Heart right ventricle (tissue), 16 donors: ENCODE results near the gene NCAM2. TPM values are rescaled to one million over a fixed set of nuclear protein-coding genes. Genes with fewer than 3 reads are reported as not detected.

Experiments
- ATAC-seq, 8 donors: fragments of 200-7000 bp; cut with Tn5 transposase; one replicate each; pipeline ENCODE4 v1.9.1; 2020; ENCODE audit warnings: mild to moderate bottlenecking in 8 of 8, moderate library complexity in 8 of 8, moderate number of reproducible peaks in 1 of 8
- DNase-seq, 2 donors: peaks; one replicate each; pipeline ENCODE4 v3.0.0-alpha.2; 2020
- H3K27ac ChIP-seq, 10 donors: fragments of 200-600 bp; sonication (generic) in 2 of 10; one replicate each; pipeline versions ENCODE4 v1.5.0 to v1.8.0; 2020 to 2022; ENCODE audit warnings: mild to moderate bottlenecking in 3 of 10
- H3K27me3 ChIP-seq, 7 donors: fragments of 200-600 bp; one replicate each; pipeline ENCODE4 v1.8.0; 2021 to 2022; ENCODE audit warnings: mild to moderate bottlenecking in 2 of 7
- H3K36me3 ChIP-seq, 9 donors: fragments of 200-600 bp; sonication (generic) in 1 of 9; one replicate each; pipeline versions ENCODE4 v1.5.0 to v1.8.0; 2020 to 2022; ENCODE audit warnings: mild to moderate bottlenecking in 2 of 9
- H3K4me1 ChIP-seq, 9 donors: fragments of 200-600 bp; sonication (generic) in 1 of 9; one replicate each; pipeline versions ENCODE4 v1.5.0 to v1.8.0; 2020 to 2022; ENCODE audit warnings: mild to moderate bottlenecking in 4 of 9
- H3K4me3 ChIP-seq, 10 donors: fragments of 200-600 bp; sonication (generic) in 2 of 10; one replicate each; pipeline versions ENCODE4 v1.5.0 to v1.8.0; 2020 to 2022; ENCODE audit warnings: mild to moderate bottlenecking in 7 of 10, moderate library complexity in 2 of 10
- H3K9me3 ChIP-seq, 11 donors: fragments of 200-600 bp in 10 of 11; sonication (generic) in 2 of 11; one replicate each; pipeline versions ENCODE4 v1.5.0 to v1.8.0; 2013 to 2022; ENCODE audit warnings: mild to moderate bottlenecking in 2 of 11, control low read depth in 1 of 11, moderate library complexity in 1 of 11
- WGBS, 2 donors: extraction: QIAGEN DNeasy Blood & Tissue Kit; methylation state at CpG; one replicate each; pipeline ENCODE4 v1.1.7; 2013; ENCODE audit warnings: inconsistent platforms in 1 of 2; 5-methylcytosine and 5-hydroxymethylcytosine counted together
- intact Hi-C, 10 donors: fragments of 100-400 bp; cut with DNase I; formaldehyde crosslinking; loops; one replicate each; pipeline versions ENCODE4 v1.11.1 to v1.14.2; 2022
- polyA plus RNA-seq, 2 donors: library from polyadenylated mRNA; stranded (reverse); fragments of 200-250 nt; gene quantifications; one replicate each; pipeline ENCODE4 v1.2.3, GENCODE V29; 2013
- total RNA-seq, 10 donors: library from RNA; stranded (reverse); fragmentation: NEBNext Ultra II Directional in 3 of 10; extraction: Animal tissue kit (Norgen Biotek cat#: 25700) in 3 of 10; gene quantifications; one replicate each; pipeline versions ENCODE4 v1.2.1 to v1.2.4, GENCODE V29; 2021 to 2023
- TF ChIP-seq, protein P1 (sequence below), 9 donors: fragments of 200-600 bp; sonication (generic) in 2 of 9; IDR thresholded peaks; one replicate each; pipeline versions ENCODE4 v1.5.0 to v1.8.0; 2021 to 2022; ENCODE audit warnings: antibody characterized with exemption in 9 of 9, mild to moderate bottlenecking in 5 of 9, moderate library complexity in 1 of 9
- donor health status: Arrhythmogenic right ventricular cardiomyopathy.
- donor health status: ischemic (EF 13 %, LVEDD 7.1; RV severe dilation, severe dysfunction).
- donor health status: healthy with polysubstance abuse.
- donor health status: DM: no; HTN: yes; CAD: no.
- donor health status: DM: no; HTN: no; CAD: no.
- donor health status: ischemic (EF 25% LVEDD 6.9; RV normal size, moderate dysfunction).
- donor health status: ischemic (EF 25% LVEDD 5.7; RV mildly dilated, moderate dysfunction).
- donor health status: healthy.
- donor health status: DM: yes; HTN: yes; CAD: no.
- donor health status: Ischemic cardiomyopathy.
- donor health status: ischemic (EF 35%, LVEDD 5.7; RV mildly dilated, moderate dysfunction).
- donor health status: nonischemic (EF 11% LVEDD 7.7; RV severe dilation, severe dysfunction).
- donor health status: DM: yes; HTN: yes; CAD: no.
- donor health status: PGD.
- donor health status: ischemic (EF 29% LVEDD 5.4; RV normal size, mild dysfunction).
- donor health status: nonischemic (EF 23%, LVEDD 6.1; RV moderate dilation, normal function).

NCAM2 gene
- total and polyA plus RNA-seq, 12 donors, result 0.25 to 8.9 (median 3.1) TPM

DNA sequence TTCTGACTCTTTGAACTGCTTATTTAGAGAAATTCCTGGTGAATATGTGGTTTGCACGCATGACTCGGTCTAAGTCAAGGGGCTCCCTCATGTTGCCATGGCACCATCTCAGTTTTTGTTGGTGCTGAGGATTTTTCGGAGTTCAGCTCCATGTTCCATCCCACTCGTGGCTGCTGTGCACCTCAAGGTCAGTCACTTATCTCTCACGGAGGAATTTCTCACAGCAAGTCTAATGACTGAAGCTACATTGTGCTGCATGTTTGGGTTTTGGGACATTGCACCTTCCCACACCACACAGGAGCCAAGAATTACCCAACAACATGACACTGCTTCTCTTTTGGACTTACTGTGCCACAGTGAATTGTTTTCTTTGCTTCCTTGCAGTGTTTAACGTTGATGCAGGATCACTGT is 269.9 kb downstream of the NCAM2 start:
- no peaks in the 10 kb centered on the region for H3K4me1 ChIP-seq
- H3K4me3 ChIP-seq, result no peak overlapping the region
- no peaks in the 10 kb centered on the region for H3K36me3 ChIP-seq
- peaks cover 0 to 16% (median 0%) of the 10 kb centered on the region in 11 donors for H3K9me3 ChIP-seq
- DNase-seq (no peak), ATAC-seq (peak in 1 of 8 donors; percentile 44)
- WGBS, 2 donors, result 56 to 66% methylated on average over 6 of the region's 6 CpGs
- intact Hi-C loops, result no loop called here
- no peaks in the 10 kb centered on the region for H3K27me3 ChIP-seq
- no peak overlapping the region for H3K27ac ChIP-seq
- TF ChIP-seq, protein P1, sequence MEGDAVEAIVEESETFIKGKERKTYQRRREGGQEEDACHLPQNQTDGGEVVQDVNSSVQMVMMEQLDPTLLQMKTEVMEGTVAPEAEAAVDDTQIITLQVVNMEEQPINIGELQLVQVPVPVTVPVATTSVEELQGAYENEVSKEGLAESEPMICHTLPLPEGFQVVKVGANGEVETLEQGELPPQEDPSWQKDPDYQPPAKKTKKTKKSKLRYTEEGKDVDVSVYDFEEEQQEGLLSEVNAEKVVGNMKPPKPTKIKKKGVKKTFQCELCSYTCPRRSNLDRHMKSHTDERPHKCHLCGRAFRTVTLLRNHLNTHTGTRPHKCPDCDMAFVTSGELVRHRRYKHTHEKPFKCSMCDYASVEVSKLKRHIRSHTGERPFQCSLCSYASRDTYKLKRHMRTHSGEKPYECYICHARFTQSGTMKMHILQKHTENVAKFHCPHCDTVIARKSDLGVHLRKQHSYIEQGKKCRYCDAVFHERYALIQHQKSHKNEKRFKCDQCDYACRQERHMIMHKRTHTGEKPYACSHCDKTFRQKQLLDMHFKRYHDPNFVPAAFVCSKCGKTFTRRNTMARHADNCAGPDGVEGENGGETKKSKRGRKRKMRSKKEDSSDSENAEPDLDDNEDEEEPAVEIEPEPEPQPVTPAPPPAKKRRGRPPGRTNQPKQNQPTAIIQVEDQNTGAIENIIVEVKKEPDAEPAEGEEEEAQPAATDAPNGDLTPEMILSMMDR (IDR thresholded peaks at IDR 0.05), result no peak

DNA sequence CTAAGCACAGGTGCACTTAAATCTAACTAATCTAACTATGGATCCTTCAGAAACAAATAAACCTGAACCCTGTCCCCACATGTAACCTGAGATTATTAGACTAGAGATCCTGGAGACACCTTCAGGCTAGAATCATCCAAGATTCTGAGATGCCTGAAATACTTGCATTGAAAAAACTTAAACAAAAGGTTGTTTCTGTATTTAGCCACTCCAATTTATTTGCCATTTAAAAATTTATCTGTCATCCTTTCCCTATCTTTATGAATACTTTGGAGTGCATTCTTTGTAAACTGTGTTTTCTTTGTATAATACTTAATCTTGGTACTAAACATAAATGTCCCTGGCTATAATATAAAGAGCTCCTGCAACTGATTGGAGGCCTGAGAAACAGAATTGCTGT is 270.7 kb downstream of the NCAM2 start:
- Histone ChIP-seq H3K4me3 (no peak overlapping the region), H3K27ac (no peak overlapping the region), H3K9me3 (peaks cover 0 to 9% (median 0%) of the 10 kb centered on the region in 11 donors), H3K27me3 (no peaks in the 10 kb centered on the region), H3K4me1 (no peaks in the 10 kb centered on the region), H3K36me3 (no peaks in the 10 kb centered on the region)
- DNase-seq (no peak), ATAC-seq (no peak)
- TF ChIP-seq, protein P1 (IDR thresholded peaks at IDR 0.05), result no peak
- intact Hi-C loops, result no loop called here

DNA sequence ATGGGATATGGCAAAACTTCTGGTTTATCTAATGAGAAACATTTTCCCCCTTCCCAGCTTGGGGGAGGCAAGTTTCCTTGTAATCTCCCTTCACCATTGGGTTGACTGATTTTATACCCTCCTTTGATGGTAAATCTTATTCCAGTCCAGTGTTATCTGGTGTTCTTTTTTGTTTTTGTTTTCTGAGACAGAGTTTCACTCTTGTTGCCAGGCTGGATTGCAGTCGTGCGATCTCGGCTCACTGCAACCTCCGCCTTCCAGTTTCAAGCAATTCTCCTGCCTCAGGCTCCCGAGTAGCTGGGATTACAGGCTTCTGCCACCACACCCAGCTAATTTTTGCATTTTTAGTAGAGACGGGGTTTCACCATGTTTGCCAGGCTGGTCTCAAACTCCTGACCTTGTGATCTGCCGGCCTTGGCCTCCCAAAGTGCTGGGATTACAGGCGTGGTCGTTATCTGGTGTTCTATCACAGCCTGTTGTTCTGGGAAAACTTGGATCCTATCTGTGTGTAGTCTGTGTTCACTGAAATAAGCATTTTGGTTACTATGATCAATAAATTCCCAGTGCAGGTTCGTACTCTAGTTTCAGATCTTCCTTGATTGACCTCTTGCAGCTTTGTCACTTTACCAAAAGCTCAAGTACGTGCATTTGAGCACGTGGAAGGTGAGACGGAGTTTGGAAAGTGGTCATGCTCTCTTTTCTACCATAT is 281.1 kb downstream of the NCAM2 start:
- no peak for ATAC-seq
- no peak overlapping the region for H3K4me3 ChIP-seq
- TF ChIP-seq, protein P1 (IDR thresholded peaks at IDR 0.05), result no peak
- H3K27ac ChIP-seq, result no peak overlapping the region
- WGBS, 2 donors, result 77 to 78% methylated on average over 13 of the region's 13 CpGs
- no peaks in the 10 kb centered on the region for H3K27me3 ChIP-seq
- intact Hi-C loops, result no loop called here
- DNase-seq, result no peak
- H3K36me3 ChIP-seq, result no peaks in the 10 kb centered on the region
- H3K4me1 ChIP-seq, result no peaks in the 10 kb centered on the region
- no peaks in the 10 kb centered on the region for H3K9me3 ChIP-seq

DNA sequence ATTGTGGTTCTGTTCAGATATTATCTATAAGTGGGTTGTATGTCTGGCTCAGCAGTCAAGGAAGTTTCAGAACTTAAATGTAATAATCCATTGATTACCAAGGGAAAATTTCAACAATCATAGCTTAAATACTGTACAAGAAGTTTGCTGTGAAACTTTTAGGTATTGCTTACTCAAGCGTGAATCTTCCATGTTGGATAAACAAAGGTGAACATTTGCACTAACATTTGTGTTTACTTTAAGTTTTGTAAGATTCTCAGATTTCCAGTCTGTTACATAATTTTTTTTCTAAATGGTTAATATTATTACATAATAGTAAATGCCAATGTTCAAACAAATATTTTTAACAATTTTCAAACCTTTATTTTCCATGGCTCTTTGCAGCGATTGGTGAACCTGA is 285.6 kb downstream of the NCAM2 start:
- H3K36me3 ChIP-seq, result no peaks in the 10 kb centered on the region
- H3K27ac ChIP-seq, result no peak overlapping the region
- intact Hi-C loops, result no loop called here
- DNase-seq (no peak), ATAC-seq (no peak)
- no peaks in the 10 kb centered on the region for H3K27me3 ChIP-seq
- no peak overlapping the region for H3K4me3 ChIP-seq
- 91 to 95% methylated on average over 2 of the region's 2 CpGs for WGBS, 2 donors
- H3K4me1 ChIP-seq, result no peaks in the 10 kb centered on the region
- H3K9me3 ChIP-seq, result no peaks in the 10 kb centered on the region
- TF ChIP-seq, protein P1 (IDR thresholded peaks at IDR 0.05), result no peak
